A549 (cell line): ENCODE results near the gene SH3PXD2A. TPM values are rescaled to one million over a fixed set of nuclear protein-coding genes. Genes with fewer than 3 reads are reported as not detected.

ENCODE experiments used
- ATAC-seq, 2 experiments: fragments of 200-7000 bp in 1 of 2; fragments of >200 bp in 1 of 2; cut with Nextera tagmentation in 1 of 2; cut with Tn5 transposase in 1 of 2; 3 replicates each; pipeline versions ENCODE4 v1.8.0 to v1.9.1; 2018 to 2020; ENCODE audit warnings: mild to moderate bottlenecking in 1 of 2, moderate library complexity in 1 of 2
- CTCF ChIA-PET: fragments of 300-600 bp; sonication (Branson Sonifier 250); formaldehyde crosslinking; extraction: SDS; loops from one replicate; lab custom pipeline; 2021; ENCODE audit warnings: antibody characterized with exemption, inconsistent platforms; lab: Yijun Ruan, JAX
- POLR2A ChIA-PET: fragments of 350-600 bp; formaldehyde crosslinking; extraction: SDS; loops from one replicate; lab custom pipeline; 2021; ENCODE audit warnings: antibody characterized with exemption, inconsistent platforms; lab: Yijun Ruan, JAX
- DNase-seq, 2 experiments: peaks; one replicate each; pipeline versions ENCODE4 v3.0.0 to v3.0.0-alpha.2; 2011 to 2016; ENCODE audit warnings: low read depth in 1 of 2, low spot score in 1 of 2
- FAIRE-seq: peaks from 2 replicates; lab custom pipeline; 2011; peaks lifted over from hg19 to GRCh38; lab: Jason Lieb, UNC
- H3K27ac ChIP-seq, 2 experiments: fragments of >200 bp; sonication (Bioruptor Twin); formaldehyde crosslinking; 3 replicates each; pipeline ENCODE4 v1.5.1; 2016 to 2017
- H3K4me1 ChIP-seq: fragments of >200 bp; sonication (Bioruptor Twin); formaldehyde crosslinking; 3 replicates; pipeline ENCODE4 v1.6.1; 2016
- H3K4me2 ChIP-seq: fragments of >200 bp; sonication (Bioruptor Twin); formaldehyde crosslinking; 3 replicates; pipeline ENCODE4 v1.6.1; 2016
- H3K4me3 ChIP-seq: fragments of >200 bp; sonication (Bioruptor Twin); formaldehyde crosslinking; 3 replicates; pipeline ENCODE4 v1.5.1; 2016
- H3K9me3 ChIP-seq: fragments of >200 bp; sonication (Bioruptor Twin); formaldehyde crosslinking; 3 replicates; pipeline ENCODE4 v1.6.1; 2016
- CBX2 ChIP-seq: fragments of 200-600 bp; sonication (generic); IDR thresholded peaks from 2 replicates; pipeline ENCODE4 v1.6.1; 2016; ENCODE audit warnings: low read depth, mild to moderate bottlenecking, borderline replicate concordance
- CEBPB ChIP-seq, 2 experiments: fragments of >200 bp in 1 of 2; sonication (Bioruptor Twin) in 1 of 2; formaldehyde crosslinking in 1 of 2; IDR thresholded peaks; 2 replicates each; pipeline ENCODE4 v1.6.1; 2012 to 2016
- CHD4 ChIP-seq: fragments of 200-600 bp; sonication (generic); IDR thresholded peaks from 2 replicates; pipeline ENCODE4 v1.6.1; 2016; ENCODE audit warnings: antibody characterized with exemption, mild to moderate bottlenecking, borderline replicate concordance
- EHF ChIP-seq: fragments of 250-450 bp; sonication (Bioruptor Pico); IDR thresholded peaks from 2 replicates; pipeline ENCODE4 v1.5.0; 2020; ENCODE audit warnings: mild to moderate bottlenecking
- EHMT2 ChIP-seq: fragments of 200-600 bp; sonication (generic); IDR thresholded peaks from 2 replicates; pipeline ENCODE4 v1.6.1; 2016; ENCODE audit warnings: antibody characterized with exemption, low read depth, mild to moderate bottlenecking, moderate library complexity
- FOXS1 ChIP-seq: fragments of 250-450 bp; sonication (Bioruptor Pico); IDR thresholded peaks from 2 replicates; pipeline ENCODE4 v1.5.0; 2020; ENCODE audit warnings: mild to moderate bottlenecking, moderate library complexity
- HDAC2 ChIP-seq: fragments of 200-600 bp; sonication (generic); IDR thresholded peaks from 2 replicates; pipeline ENCODE4 v1.6.1; 2016
- HOXB5 ChIP-seq: fragments of 250-450 bp; sonication (Bioruptor Pico); IDR thresholded peaks from 2 replicates; pipeline ENCODE4 v1.5.0; 2020; ENCODE audit warnings: mild to moderate bottlenecking, moderate library complexity
- KDM1A ChIP-seq: fragments of 200-600 bp; sonication (generic); IDR thresholded peaks from 2 replicates; pipeline ENCODE4 v1.6.1; 2016; ENCODE audit warnings: low read depth, mild to moderate bottlenecking
- KDM5A ChIP-seq: fragments of 200-600 bp; sonication (generic); IDR thresholded peaks from 2 replicates; pipeline ENCODE4 v1.6.1; 2016; ENCODE audit warnings: antibody characterized with exemption, mild to moderate bottlenecking
- MAFK ChIP-seq: fragments of 450-650 bp; IDR thresholded peaks from 2 replicates; pipeline ENCODE4 v1.6.1; 2014; ENCODE audit not compliant: partially characterized antibody
- MYC ChIP-seq: IDR thresholded peaks from 2 replicates; pipeline ENCODE4 v1.6.1; 2012; ENCODE audit warnings: mild to moderate bottlenecking, inconsistent platforms, low read length, improper control_type of control experiment, borderline replicate concordance
- PHF8 ChIP-seq: fragments of 200-600 bp; sonication (generic); IDR thresholded peaks from 2 replicates; pipeline ENCODE4 v1.6.1; 2016; ENCODE audit warnings: low read depth, mild to moderate bottlenecking, antibody characterized with exemption, moderate library complexity, borderline replicate concordance
- POLR2A ChIP-seq: IDR thresholded peaks from 2 replicates; pipeline ENCODE4 v1.6.1; 2012; ENCODE audit warnings: mild to moderate bottlenecking, low read length
- RAD21 ChIP-seq, 2 experiments: fragments of >200 bp in 1 of 2; sonication (Bioruptor Twin) in 1 of 2; formaldehyde crosslinking in 1 of 2; IDR thresholded peaks in 1 of 2; conservative IDR thresholded peaks in 1 of 2; 2 replicates in 1 of 2; 3 replicates in 1 of 2; pipeline ENCODE4 v1.6.1; 2012 to 2018; ENCODE audit warnings: inconsistent platforms in 1 of 2
- RCOR1 ChIP-seq: fragments of 150-350 bp; IDR thresholded peaks from 2 replicates; pipeline ENCODE4 v1.6.1; 2014; ENCODE audit warnings: antibody characterized with exemption, low read length, low read depth
- RNF2 ChIP-seq: fragments of 200-600 bp; sonication (generic); IDR thresholded peaks from 2 replicates; pipeline ENCODE4 v1.6.1; 2016; ENCODE audit warnings: low read depth, mild to moderate bottlenecking, antibody characterized with exemption, moderate library complexity, borderline replicate concordance
- SMC3 ChIP-seq: fragments of >200 bp; sonication (Bioruptor Twin); formaldehyde crosslinking; IDR thresholded peaks from 3 replicates; pipeline ENCODE4 v1.6.1; 2018; ENCODE audit warnings: inconsistent platforms
- ZNF302 ChIP-seq: fragments of 250-450 bp; sonication (Bioruptor Pico); IDR thresholded peaks from 2 replicates; pipeline ENCODE4 v1.9.0; 2021; ENCODE audit warnings: inconsistent platforms, mild to moderate bottlenecking, moderate library complexity
- ZSCAN20 ChIP-seq: fragments of 250-450 bp; sonication (Bioruptor Pico); IDR thresholded peaks from 2 replicates; pipeline ENCODE4 v1.8.0; 2022; ENCODE audit warnings: mild to moderate bottlenecking, moderate library complexity
- WGBS: methylation state at CpG from one replicate; pipeline ENCODE4 v1.1.6; 2017; ENCODE audit errors: missing lambda C conversion rate; 5-methylcytosine and 5-hydroxymethylcytosine counted together
- polyA plus RNA-seq, 4 experiments: library from polyadenylated mRNA; depleted of rRNA in 3 of 4; stranded (reverse); fragments of >200 nt; fragmentation: RNase III in 1 of 4; extraction: RNeasy Plus Mini Kit Qiagen cat#74134 plus additional on column Dnase treatment in 1 of 4; gene quantifications; 2 replicates in 3 of 4; 3 replicates in 1 of 4; pipeline ENCODE4 v1.2.3, GENCODE V29; 2011 to 2017
- TF ChIP-seq, protein P1 (sequence below): IDR thresholded peaks from 2 replicates; pipeline ENCODE4 v1.6.1; 2012; ENCODE audit warnings: low read depth, borderline replicate concordance
- TF ChIP-seq, protein P2 (sequence below): fragments of 450-650 bp; IDR thresholded peaks from 2 replicates; pipeline ENCODE4 v1.6.1; 2014; ENCODE audit warnings: antibody characterized with exemption
- TF ChIP-seq, protein P3 (sequence below): fragments of >200 bp; sonication (Bioruptor Twin); formaldehyde crosslinking; IDR thresholded peaks from 3 replicates; pipeline ENCODE4 v1.5.1; 2016
- TF ChIP-seq, protein P4 (sequence below): fragments of >200 bp; sonication (Bioruptor Twin); formaldehyde crosslinking; IDR thresholded peaks from 2 replicates; pipeline ENCODE4 v1.6.1; 2016
- TF ChIP-seq, protein P5 (sequence below): fragments of 150-350 bp; IDR thresholded peaks from 2 replicates; pipeline ENCODE4 v1.6.1; 2014; ENCODE audit warnings: low read depth, mild to moderate bottlenecking, low read length
- TF ChIP-seq, protein P6 (sequence below): fragments of 200-600 bp; sonication (generic); IDR thresholded peaks from 2 replicates; pipeline ENCODE4 v1.6.1; 2016; ENCODE audit warnings: antibody characterized with exemption, mild to moderate bottlenecking, moderate library complexity

SH3PXD2A gene
- polyA plus RNA-seq, 2 of the 4 experiments (the other 2 are of a cell fraction) = 2.4 to 3.9 TPM

DNA sequence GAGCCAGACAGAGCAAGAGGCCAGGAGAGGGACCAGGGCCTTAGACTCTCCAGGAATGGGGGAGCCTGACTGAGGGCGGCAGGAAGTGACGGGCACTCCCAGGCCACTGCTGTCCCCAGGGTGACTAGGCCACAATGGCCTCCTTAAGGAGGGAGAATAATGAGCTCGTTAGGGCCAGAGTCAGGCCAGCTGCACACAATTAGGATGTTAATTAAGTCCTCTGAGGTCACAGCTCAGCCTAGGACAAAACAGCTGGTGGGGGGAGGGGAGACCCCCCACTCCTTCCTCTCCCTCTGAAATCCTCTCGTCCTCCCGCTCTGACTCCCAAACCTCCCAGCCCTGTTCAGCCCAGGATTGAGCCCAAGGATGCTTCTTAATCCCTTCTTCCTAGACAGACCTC is 218.9 kb downstream of the SH3PXD2A start:
- H3K4me2 ChIP-seq = no peak overlapping the region
- DNase-seq = no peak
- no peak for FAIRE-seq
- no peak overlapping the region for H3K4me3 ChIP-seq
- no peaks in the 10 kb centered on the region for H3K9me3 ChIP-seq
- TF ChIP-seq, protein P1, sequence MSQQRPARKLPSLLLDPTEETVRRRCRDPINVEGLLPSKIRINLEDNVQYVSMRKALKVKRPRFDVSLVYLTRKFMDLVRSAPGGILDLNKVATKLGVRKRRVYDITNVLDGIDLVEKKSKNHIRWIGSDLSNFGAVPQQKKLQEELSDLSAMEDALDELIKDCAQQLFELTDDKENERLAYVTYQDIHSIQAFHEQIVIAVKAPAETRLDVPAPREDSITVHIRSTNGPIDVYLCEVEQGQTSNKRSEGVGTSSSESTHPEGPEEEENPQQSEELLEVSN = no peak
- TF ChIP-seq RAD21 (conservative IDR thresholded peaks at IDR 0.05 in 1 of 2, IDR thresholded peaks at IDR 0.05 in 1 of 2) (no peak), HDAC2 (no peak), HOXB5 (CRISPR knock-in tag) (no peak), KDM5A (no peak), CHD4 (no peak), KDM1A (no peak), SMC3 (no peak), MAFK (no peak)
- TF ChIP-seq, protein P2, sequence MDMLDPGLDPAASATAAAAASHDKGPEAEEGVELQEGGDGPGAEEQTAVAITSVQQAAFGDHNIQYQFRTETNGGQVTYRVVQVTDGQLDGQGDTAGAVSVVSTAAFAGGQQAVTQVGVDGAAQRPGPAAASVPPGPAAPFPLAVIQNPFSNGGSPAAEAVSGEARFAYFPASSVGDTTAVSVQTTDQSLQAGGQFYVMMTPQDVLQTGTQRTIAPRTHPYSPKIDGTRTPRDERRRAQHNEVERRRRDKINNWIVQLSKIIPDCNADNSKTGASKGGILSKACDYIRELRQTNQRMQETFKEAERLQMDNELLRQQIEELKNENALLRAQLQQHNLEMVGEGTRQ = no peak
- ChIA-PET POLR2A (no interaction called here), CTCF (interaction anchor here (1.6 to 2.5 kb wide), 3 partner anchors 14 to 50 kb away, joined by 5 to 12 read pairs (median 5); no protein-coding TSS in a partner anchor)
- H3K27ac ChIP-seq = no peak overlapping the region
- 95% methylated on average over 5 of the region's 5 CpGs for WGBS
- no peak for ATAC-seq
- H3K4me1 ChIP-seq = no peaks in the 10 kb centered on the region; the same call in 2 of the 3 replicates

DNA sequence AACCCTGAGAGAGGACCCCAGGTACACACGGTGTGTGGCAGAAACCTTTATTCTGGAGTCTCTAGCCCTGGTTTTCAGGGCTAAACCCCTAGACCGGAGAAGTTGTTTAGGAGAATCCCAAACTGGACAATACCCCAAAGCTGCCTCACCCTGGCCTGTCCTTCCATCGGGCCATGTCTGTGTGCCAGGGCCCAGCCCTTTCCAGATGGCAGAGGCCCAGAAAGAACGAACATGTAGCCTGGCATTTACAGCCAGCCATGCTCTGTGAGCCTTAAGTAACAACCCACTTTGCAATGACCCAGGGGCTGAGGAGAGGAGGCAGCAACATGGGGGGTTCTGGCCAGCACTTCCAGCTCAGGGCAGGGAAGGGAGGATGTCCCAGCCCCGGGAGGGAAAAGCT is 219.8 kb downstream of the SH3PXD2A start:
- CTCF ChIA-PET = interaction anchor here (1.6 to 1.8 kb wide), 2 partner anchors 12 to 13 kb away, joined by 4 to 5 read pairs; no protein-coding TSS in a partner anchor
- Histone ChIP-seq H3K4me3 (no peak overlapping the region), H3K27ac (no peak overlapping the region), H3K9me3 (no peaks in the 10 kb centered on the region), H3K4me2 (no peak overlapping the region), H3K4me1 (no peaks in the 10 kb centered on the region; the same call in 2 of the 3 replicates)
- DNase-seq (no peak), FAIRE-seq (no peak), ATAC-seq (no peak)
- WGBS = 78% methylated on average over 4 of the region's 5 CpGs
- POLR2A ChIA-PET = no interaction called here
- TF ChIP-seq RCOR1 (no peak), EHF (CRISPR knock-in tag) (no peak), CBX2 (no peak), HDAC2 (no peak), ZSCAN20 (CRISPR knock-in tag) (no peak), POLR2A (no peak), KDM5A (no peak)
- TF ChIP-seq, protein P3, sequence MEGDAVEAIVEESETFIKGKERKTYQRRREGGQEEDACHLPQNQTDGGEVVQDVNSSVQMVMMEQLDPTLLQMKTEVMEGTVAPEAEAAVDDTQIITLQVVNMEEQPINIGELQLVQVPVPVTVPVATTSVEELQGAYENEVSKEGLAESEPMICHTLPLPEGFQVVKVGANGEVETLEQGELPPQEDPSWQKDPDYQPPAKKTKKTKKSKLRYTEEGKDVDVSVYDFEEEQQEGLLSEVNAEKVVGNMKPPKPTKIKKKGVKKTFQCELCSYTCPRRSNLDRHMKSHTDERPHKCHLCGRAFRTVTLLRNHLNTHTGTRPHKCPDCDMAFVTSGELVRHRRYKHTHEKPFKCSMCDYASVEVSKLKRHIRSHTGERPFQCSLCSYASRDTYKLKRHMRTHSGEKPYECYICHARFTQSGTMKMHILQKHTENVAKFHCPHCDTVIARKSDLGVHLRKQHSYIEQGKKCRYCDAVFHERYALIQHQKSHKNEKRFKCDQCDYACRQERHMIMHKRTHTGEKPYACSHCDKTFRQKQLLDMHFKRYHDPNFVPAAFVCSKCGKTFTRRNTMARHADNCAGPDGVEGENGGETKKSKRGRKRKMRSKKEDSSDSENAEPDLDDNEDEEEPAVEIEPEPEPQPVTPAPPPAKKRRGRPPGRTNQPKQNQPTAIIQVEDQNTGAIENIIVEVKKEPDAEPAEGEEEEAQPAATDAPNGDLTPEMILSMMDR = no peak
- TF ChIP-seq, protein P4, sequence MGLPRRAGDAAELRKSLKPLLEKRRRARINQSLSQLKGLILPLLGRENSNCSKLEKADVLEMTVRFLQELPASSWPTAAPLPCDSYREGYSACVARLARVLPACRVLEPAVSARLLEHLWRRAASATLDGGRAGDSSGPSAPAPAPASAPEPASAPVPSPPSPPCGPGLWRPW = no peak

DNA sequence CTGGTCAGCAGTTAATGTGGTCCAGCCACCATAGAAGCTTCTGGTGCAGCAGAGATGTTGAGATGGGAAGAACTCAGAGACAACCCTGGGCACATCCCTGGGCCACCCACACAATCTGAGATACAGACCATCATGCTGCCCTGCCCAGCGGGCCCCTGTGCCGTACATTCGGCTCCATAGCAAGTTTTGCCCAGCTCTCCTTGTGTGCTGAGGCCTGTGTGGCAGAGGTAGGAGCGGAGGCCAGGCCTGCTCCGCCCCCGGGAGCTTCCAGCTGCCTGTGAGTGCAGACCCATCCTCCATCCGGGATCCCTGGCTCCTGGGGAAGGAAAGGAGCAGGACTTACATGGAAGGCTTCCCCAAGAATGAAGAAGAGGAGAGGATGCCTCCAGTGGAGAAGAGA is 221.5 kb downstream of the SH3PXD2A start:
- no peak for TF ChIP-seq KDM5A
- TF ChIP-seq ZNF302 (CRISPR knock-in tag) = no peak
- no peak for TF ChIP-seq FOXS1
- no peak for TF ChIP-seq PHF8
- TF ChIP-seq RAD21 (conservative IDR thresholded peaks at IDR 0.05 in 1 of 2, IDR thresholded peaks at IDR 0.05 in 1 of 2) = no peak
- TF ChIP-seq RNF2 = no peak
- TF ChIP-seq, protein P5, sequence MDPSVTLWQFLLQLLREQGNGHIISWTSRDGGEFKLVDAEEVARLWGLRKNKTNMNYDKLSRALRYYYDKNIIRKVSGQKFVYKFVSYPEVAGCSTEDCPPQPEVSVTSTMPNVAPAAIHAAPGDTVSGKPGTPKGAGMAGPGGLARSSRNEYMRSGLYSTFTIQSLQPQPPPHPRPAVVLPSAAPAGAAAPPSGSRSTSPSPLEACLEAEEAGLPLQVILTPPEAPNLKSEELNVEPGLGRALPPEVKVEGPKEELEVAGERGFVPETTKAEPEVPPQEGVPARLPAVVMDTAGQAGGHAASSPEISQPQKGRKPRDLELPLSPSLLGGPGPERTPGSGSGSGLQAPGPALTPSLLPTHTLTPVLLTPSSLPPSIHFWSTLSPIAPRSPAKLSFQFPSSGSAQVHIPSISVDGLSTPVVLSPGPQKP = no peak
- TF ChIP-seq MYC = no peak
- TF ChIP-seq, protein P6, sequence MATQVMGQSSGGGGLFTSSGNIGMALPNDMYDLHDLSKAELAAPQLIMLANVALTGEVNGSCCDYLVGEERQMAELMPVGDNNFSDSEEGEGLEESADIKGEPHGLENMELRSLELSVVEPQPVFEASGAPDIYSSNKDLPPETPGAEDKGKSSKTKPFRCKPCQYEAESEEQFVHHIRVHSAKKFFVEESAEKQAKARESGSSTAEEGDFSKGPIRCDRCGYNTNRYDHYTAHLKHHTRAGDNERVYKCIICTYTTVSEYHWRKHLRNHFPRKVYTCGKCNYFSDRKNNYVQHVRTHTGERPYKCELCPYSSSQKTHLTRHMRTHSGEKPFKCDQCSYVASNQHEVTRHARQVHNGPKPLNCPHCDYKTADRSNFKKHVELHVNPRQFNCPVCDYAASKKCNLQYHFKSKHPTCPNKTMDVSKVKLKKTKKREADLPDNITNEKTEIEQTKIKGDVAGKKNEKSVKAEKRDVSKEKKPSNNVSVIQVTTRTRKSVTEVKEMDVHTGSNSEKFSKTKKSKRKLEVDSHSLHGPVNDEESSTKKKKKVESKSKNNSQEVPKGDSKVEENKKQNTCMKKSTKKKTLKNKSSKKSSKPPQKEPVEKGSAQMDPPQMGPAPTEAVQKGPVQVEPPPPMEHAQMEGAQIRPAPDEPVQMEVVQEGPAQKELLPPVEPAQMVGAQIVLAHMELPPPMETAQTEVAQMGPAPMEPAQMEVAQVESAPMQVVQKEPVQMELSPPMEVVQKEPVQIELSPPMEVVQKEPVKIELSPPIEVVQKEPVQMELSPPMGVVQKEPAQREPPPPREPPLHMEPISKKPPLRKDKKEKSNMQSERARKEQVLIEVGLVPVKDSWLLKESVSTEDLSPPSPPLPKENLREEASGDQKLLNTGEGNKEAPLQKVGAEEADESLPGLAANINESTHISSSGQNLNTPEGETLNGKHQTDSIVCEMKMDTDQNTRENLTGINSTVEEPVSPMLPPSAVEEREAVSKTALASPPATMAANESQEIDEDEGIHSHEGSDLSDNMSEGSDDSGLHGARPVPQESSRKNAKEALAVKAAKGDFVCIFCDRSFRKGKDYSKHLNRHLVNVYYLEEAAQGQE = no peak
- TF ChIP-seq CEBPB (IDR thresholded peaks at IDR 0.05) = no peak
- no peak for TF ChIP-seq EHMT2
- Histone ChIP-seq H3K4me1 (no peaks in the 10 kb centered on the region; the same call in 2 of the 3 replicates), H3K4me3 (no peak overlapping the region), H3K9me3 (no peaks in the 10 kb centered on the region), H3K4me2 (no peak overlapping the region), H3K27ac (no peak overlapping the region)
- no peak for ATAC-seq
- CTCF ChIA-PET = interaction anchor here (0.5 to 1.6 kb wide), 6 partner anchors 10 to 152 kb away, joined by 3 to 4 read pairs (median 3); no protein-coding TSS in a partner anchor
- POLR2A ChIA-PET = no interaction called here
- no peak for DNase-seq
- 100% methylated on average over 3 of the region's 7 CpGs for WGBS
- no peak for FAIRE-seq
